Lung microvascular endothelial cell (primary cell): ENCODE results near the gene ZNHIT1. TPM values are rescaled to one million over a fixed set of nuclear protein-coding genes. Genes with fewer than 3 reads are reported as not detected.

Experiments used
- DNase-seq, 2 donors: peaks; one replicate each; pipeline versions ENCODE4 v3.0.0 to v3.0.0-alpha.2; 2010; ENCODE audit warnings: low read depth in 2 of 2
- total RNA-seq: library from RNA; depleted of rRNA; stranded (reverse); fragments of >200 nt; gene quantifications from 2 replicates; pipeline ENCODE4 v1.2.1, GENCODE V29; 2014

Gene ZNHIT1
- total RNA-seq, 1 donor from 2014 or later, result 74.6 TPM

DNA sequence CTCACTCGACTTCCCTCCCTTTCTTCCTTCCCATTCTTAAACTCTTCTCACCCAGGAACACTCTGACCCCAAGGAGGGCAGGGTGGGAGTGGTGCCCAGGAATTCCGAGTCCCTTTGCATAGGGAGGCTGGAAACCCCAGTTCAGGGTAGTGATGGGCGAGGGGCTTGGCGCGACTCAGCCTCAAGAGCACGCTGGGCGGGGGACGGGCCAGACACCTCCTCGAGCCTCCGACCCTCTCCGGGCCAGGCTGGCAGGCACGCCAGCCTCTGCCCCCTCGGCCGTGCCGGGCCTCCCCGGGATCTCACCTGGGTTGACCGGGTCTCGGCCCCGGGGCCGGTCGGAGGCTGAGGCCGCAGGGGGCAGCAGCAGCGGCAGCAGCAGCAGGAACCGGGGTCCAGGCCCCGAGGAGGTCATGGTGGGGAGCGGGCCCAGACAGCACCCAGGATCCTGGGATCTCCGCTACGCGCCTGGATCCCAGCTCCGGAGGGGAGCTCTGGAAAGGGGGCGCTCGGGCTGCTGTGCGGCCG is 1.0 kb upstream of the ZNHIT1 start:
- DNase-seq, result no peak

DNA sequence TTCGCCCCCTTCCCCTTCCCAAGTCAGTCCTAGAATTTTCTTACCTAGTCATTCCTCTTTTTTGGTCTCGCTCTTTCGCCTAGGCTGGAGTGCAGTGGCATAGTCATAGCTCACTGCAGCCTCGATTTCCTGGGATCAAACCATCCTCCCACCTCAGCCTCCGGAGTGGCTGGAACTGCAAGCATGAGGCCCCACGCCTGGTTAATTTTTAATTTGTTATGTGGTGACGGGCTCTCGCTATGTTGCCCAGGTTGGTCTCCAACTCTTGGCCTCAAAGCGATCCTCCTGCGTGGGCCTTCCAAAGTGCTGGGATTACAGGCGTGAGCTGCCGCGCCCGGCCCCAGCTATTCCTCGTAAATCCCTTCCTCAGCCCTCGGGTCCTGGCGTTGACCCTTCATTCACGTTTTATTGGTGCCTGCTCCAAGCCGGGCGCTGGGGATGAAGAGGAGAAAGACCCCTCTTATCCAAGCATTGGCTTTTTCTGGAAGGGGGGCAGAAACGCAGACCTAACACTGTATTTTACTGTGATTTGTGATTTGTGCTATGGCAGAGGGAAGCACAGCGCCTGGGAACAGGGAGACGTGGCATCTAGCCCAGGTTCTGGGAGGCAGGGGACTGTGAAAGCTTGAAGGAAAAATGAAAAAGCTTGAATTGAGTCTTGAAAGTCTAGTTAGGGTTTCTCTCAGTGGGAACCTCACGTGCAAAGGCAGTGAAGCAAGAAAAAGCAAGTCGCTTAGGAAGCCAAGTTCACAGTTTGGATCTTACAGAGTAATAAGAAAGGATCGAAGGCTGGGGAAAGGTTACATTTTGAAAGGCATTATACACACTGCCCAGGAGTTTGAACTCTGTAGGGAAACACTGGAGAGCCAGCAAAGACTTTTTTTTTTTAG is 516 bp downstream of the ZNHIT1 start:
- no peak for DNase-seq

DNA sequence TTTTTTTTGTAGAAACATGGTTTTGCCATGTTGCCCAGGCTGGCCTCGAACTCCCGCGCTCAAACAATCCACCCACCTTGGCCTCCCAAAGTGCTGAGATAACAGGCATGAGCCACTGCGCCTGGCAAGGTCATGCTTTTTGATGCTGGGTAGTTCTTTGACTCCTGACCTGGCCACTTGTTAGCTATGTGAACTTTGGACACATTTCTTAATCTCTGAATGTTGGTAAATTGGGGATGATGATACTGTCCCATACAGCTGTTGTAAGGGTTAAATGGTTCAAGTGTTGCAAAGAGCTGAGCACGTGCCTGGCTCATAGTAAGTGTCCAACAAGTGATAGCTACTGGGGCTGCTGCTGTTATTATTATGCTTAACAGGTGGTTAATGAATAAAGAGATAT is 2.3 kb downstream of the ZNHIT1 start:
- DNase-seq, result no peak

DNA sequence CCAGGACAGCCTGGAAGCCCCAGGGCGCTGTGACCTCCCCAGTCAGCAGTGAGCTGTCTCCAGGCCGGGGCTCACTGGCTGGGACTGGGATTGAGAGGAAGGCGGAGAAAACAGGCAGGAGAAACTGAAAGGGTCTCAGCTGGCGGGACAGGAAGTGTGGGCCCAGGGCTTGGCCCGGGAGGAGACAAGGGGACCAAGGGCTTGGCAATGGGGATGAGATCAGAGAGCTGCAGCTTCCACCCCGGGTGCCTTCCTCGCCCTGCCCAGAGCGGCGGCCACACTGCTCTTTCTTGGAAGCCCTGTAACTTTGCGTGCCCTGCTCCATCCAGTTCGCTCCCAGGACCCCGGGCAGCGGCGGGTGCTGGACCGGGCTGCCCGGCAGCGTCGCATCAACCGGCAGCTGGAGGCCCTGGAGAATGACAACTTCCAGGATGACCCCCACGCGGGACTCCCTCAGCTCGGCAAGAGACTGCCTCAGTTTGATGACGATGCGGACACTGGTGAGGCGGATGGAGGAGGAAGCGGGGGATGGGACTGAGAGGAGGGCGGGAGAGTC is 4.4 kb downstream of the ZNHIT1 start:
- no peak for DNase-seq

DNA sequence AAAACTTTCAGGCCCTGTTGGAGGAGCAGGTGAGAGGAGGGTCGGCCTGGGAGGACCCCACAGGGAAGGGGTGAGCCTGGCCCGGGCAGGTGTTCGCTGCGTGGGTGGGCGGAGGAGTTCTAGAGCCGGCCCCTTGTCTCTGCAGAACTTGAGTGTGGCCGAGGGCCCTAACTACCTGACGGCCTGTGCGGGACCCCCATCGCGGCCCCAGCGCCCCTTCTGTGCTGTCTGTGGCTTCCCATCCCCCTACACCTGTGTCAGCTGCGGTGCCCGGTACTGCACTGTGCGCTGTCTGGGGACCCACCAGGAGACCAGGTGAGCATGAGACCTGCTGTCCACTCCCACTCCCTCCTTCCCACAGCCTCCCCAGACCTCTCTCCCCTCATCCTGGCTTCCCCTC is 5.6 kb downstream of the ZNHIT1 start:
- DNase-seq, result no peak

DNA sequence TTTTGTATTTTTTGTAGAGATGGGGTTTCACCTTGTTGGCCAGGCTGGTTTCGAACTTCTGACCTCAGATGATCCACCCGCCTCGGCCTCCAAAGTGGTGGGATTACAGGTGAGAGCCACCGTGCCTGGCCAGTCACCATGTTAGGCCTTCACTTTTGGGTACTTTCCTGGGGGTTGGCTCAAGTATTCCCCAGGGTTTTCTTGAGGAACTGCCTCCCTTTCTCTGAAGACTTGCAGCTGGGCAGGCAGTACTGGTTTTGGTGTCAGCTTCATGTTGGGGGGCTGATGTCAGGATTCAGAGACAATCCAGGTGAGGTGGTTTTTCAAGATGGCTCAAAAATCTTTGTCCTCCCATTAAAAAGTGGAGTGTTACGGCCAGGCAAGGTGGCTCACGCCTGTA is 7.7 kb downstream of the ZNHIT1 start:
- DNase-seq, result no peak

DNA sequence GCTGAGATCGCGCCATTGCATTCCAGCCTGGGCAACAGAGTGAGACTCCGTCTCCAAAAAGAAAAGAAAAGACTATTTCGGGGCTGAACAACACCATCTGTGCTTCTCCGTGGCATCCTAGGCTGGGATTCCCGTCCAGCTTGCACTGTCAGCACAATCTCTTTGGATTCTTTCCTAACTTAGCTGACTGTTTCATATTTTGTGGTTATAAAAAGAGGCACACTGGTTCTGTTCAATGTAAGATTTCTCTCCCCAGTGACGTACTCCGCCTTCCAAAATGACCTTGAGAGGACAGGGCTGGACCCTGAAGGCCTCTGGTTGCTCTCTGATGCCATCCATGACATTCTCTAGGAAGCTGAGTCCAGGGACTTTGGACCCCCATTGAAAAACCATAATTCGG is 8.8 kb downstream of the ZNHIT1 start:
- DNase-seq, result no peak

DNA sequence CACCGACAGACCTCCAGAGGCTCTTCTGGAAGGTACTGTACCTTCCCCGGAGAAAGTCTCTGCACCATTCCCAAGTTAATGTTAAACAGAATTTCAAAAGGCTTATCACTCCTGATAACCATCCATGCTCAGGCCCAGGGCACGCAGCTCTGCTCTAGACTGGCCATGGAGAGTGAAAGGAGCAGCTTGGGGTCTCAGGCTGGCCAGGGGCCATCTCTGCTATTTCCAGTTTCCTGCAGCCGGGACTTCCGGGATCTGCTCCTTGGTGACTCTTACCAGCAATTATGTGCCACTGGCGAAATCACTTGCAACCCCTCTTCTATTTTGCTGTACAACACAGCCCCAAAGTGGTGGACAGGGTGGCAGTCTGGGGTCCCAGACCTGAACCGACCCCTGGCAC is 13.7 kb downstream of the ZNHIT1 start:
- DNase-seq, result peak in 1 of 2 donors; percentile 26

DNA sequence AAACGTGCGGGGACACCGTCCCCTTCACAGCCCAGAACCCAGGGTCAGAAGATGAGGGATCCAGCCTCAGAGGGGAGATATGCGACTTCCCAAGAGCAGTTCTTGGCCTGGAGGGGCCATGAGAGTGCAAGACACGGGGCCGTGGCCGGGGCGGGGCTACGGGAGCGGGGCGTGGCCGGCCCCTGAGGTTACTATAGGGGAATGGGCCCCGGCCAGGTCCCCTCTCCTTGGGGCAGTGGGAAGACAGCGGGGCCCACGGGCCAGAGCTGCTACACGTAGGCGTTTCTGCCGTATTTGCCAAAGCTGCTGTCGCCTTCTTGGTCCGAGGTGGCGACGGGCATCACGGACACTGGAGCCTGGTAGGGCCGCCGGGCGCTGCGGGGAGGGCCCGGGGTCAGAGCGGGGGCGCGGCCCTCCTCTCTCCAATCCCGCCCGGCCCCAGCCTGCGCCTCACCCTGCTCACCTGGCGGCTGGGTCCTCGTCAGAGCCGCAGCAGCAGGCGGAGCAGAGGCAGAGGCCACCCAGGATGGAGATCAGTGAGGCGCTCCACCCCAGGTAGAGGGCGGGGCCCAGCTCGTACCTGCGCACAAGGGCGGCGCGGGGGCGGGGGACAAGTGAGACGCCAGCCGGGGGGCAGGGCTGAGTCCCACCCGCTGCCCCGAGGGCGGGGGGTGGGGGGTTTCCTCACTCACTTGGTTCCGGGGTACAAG is 14.3 kb downstream of the ZNHIT1 start:
- DNase-seq, result no peak

DNA sequence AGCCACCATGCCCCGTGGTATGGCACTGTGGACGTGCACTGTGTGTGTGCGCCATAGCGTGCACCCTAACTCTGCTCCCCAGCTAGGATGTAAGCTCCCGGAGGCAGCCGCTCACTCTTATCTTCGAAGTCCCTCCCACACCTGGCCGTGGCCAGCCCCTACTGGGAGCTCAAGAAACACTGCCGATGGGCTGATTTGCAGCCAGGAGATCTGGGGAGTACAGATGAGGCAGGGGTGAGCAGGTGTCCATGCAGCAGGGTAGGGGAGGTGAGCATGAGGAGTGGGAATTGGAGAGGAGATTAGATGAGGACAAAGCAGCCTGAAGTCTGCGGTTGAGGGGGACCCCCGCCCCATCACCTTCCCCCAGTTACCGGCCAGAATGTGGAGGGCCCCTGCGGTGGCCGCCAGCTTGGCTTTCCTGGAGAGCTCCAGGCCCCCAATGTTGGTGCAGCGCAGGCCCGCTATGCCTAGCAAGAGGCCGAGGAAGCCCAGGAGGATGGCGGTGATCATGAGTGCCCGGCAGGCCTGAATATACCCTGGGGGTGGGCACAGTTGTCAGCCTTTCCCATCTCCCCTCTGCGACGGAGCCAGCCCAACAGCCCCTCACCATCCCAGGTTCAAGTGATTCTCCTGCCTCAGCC is 16.1 kb downstream of the ZNHIT1 start:
- DNase-seq, result no peak

DNA sequence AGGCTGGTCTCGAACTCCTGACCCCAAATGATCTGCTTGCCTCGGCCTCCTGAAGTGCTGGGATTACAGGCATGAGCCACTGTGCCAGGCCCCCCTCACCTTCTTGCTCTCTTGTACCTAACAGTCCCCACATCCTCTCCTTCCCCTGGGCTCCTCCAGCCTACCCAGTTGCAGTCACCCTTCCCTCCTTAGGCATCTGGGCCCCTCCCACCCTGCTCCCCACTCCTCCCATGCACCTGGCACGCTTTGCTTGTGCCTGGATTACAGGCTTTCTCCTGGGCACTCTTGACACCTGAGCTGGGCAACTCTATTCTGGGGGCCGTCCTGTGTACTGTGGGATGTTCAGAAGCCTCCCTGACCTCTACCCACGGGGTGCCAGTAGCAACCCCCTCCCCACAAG is 16.7 kb downstream of the ZNHIT1 start:
- no peak for DNase-seq

DNA sequence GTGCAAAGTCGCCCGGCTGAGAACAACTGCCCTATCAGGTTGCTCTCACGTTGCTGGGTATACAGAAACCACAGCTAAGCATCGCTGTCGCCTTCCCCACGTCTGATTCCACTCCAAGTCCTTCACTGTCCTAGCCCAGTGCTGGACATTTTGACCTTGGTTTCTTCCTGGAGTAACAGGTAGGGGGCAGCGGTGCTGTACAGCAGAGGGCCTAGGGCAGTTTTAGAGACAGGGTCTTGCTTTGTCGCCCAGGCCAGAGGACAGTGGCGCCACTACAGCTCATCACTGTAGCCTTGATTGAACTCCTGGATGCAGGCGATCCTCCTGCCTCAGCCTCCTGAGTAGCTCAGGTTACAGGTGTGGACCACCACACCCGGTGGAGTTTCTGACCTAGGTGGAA is 17.1 kb downstream of the ZNHIT1 start:
- peak; percentile 31 to 39 for DNase-seq

DNA sequence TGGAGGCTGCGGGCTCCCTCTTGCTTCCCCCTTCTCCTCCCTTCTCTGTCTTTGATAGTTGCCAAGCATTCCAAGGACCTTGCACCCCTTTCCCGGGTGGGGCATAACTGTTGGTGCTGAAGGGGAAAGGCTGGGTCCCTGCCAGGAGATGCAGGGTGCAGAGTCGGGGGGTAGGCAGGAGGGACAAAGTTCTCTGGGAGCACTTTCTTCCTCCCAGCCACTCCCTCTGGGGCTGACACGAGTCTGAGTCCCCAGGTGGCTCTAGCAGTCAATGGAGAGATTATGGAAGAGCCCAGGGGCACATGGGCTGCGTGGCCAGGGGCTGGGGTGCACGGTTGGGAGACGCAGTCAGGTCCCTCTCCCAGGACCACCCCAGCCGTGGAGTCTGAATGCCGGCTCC is 17.6 kb downstream of the ZNHIT1 start:
- DNase-seq, result no peak

DNA sequence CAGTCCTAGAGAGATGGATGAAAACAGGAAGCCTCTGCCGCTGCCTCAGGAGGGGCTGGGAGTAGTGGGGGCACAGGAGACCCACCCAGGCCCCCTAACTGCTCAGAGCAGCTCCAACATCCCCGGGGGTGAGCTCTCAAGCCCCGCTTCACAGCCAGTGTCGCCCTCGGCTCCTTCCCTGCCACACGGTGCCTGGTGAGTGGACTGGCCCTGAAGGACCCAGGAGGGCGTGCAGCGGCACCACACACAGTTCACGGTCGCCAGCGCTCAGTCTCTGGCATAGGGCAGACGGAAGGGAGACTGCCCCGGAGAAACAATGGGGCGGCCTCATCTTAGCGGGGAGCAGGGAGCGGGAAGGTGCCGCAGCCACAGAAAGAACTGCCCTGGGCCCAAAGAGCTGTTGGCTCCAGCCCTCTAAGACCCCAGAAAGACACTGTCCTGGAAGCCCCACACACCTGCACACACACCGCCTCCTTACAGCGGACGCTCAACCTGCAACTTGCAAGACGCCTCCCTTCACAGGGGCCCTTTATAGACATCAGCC is 18.4 kb downstream of the ZNHIT1 start:
- DNase-seq, result peak in 1 of 2 donors; percentile 0

DNA sequence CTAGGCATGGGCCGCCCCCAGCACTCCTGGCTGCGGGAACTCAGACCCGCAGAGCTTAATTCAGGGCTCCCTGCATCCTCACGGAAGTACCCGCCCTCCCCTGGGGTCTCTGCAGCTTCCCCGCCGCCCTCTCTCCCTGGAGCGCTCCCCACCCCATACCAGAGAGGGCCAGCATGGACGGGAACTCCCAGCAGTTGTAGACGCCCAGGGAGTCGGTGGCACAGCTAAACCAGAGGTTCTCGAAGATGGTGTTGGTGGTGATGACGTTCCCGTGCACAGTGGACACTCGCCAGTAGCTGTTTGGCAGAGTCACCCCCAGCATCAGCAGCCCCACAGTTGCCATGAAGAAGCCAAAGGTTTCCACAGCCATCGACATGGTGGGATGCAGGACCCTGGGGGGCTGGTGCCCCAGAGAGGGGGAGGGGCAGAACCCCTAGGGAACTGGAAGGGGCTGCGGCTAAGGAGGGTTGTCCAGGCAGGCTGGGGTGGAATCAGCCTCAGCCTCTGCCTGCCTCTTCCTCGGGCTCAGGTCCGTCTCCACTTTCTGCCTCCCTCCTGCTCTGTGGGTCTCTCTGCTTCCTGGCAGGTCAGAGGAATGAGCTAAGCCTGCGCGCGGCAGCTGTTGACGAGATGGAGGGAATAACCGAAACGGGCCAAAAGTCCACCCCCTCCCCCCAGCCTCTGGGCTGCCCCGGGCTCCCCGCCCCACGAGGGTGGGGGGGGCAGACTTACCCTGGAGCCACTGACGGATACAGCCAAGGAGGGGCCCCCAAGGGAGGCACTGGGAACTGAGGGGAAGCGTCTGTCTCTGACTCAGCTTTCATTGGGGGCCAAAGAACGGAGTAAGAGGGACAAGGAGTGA is 19.5 kb downstream of the ZNHIT1 start, which contains the start of gene CLDN15:
Gene CLDN15, minus strand, starts transcription at position 597 of the 862 bp plus-strand sequence. Its CDS starts 221 bp downstream, at position 376.
- peak in 1 of 2 donors; percentile 73 for DNase-seq

DNA sequence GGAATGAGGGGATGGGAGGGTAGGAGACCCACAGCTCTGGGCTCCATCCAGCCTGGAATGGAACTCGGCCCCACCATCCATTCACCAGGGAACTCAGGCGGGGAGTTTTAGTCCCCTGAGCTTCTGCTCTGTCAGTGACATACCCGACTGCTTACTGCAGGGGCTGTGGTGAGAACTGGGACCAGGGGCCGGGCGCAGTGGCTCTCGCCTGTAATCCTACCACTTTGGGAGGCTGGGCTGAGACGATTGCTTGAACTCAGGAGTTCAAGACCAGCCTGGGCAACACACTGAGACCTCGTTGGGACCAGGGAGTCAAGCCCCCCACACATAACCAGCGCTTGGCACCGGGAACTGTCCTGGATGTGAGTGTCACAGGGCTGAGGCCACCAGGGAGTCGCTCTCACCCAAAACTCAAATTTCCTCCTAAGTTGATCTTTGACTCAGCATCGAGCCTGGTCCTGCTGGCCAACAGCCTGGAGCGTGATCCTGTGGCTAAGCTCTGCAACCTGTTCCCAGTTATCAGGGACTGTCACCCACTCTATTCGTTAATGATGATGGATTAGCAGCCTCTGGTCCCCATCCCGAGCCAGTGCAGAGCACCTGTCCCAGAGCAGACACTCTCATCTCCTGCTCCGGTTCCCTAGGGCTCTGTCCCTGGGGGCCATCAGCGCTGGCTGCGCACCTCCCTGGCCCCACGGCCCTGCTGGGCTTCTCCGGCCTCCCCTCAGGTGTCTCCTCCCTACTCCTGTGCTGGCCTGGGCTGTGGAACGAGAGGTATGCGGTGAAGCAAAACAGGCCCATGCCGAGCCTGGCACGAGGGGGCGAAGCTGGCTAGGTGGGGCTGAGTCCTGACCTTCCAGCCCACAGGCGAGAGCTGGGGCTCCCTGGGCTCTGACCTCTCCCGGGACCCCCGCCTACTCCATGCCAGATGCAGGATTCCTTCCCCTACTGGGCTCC is 20.5 kb downstream of the ZNHIT1 start:
- DNase-seq, result no peak

DNA sequence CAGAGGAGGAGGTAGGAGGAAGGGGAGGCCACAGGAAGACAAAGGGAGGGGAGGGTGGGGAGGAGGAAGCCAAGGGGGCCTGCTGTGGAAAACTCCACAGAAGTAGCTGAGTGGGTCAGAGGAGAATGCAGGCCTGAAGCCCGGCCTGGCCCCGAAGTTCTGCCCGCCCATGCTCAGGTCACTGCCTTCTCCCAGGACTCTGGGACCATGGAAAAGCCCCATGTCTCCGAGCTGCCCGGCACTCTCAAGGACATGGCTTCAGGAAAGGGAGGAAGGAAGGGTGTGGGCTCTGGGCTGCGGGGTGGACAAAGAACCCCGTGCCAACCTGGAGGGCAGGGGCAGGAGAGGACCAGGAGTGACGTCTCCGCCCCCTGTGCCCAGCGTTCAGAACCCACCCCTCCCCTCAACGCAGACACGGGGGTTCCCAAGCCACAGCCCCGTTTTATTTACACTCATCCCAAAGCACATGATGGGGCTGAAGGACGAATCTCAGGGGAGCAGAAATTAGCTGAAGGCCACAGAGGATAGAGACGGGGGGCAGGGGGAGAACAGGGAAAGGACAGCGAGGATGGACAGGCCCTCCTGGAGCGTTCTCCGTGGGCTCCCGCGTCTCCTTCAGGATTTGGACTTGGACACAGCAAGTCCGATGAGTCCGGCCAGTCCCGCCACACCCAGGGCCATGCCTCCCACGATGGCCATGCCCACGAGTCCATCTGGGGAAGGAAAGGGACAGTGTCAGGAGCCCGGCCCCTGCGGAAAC is 21.4 kb downstream of the ZNHIT1 start:
- DNase-seq, result peak; percentile 42 to 46

DNA sequence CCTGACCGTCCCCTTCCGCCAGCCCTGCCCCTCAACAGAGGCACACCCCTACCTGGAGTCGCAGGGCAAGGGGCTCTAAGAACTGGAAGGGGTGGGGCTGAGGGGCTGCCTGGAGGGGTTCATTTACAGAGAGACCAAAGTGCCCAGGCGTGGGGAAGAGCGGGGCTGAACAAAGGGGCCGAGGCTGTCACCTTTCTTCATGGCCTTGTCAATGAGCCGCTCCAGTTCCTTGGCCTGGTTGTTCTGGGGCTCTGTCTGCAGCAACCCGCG is 21.9 kb downstream of the ZNHIT1 start:
- DNase-seq, result no peak
